Stimulated activated memory B cell treated with anti-CD40 and anti-IgM and Interleukin-4, amounts not matched to agents 10 μg/mL and 1 μg/mL and 100 μg/mL, for 72 hours (primary cell): Measurements from ENCODE around the gene MSL1.

Experiments used
- ATAC-seq: fragments of 150-1000 bp; cut with Tn5 transposase; 2 replicates; pipeline ENCODE4 v1.10.0; 2021
- H3K27ac Mint-ChIP-seq: one replicate; pipeline ENCODE4 v1.8.0; 2022; ENCODE audit warnings: mild to moderate bottlenecking, mixed read lengths
- H3K27me3 Mint-ChIP-seq: one replicate; pipeline ENCODE4 v1.8.0; 2022; ENCODE audit warnings: mixed read lengths
- H3K36me3 Mint-ChIP-seq: one replicate; pipeline ENCODE4 v1.8.0; 2022; ENCODE audit warnings: mixed read lengths
- H3K4me1 Mint-ChIP-seq: one replicate; pipeline ENCODE4 v1.8.0; 2022; ENCODE audit warnings: mixed read lengths
- H3K4me3 Mint-ChIP-seq: one replicate; pipeline ENCODE4 v1.8.0; 2022; ENCODE audit warnings: mild to moderate bottlenecking, moderate library complexity, mixed read lengths
- H3K9me3 Mint-ChIP-seq: one replicate; pipeline ENCODE4 v1.8.0; 2022; ENCODE audit warnings: mixed read lengths

The MSL1 gene

GRCh38 chr17:40087903-40088718 lies 33.7 kb upstream of the MSL1 start:
- no peaks in the 10 kb centered on the region for H3K9me3 Mint-ChIP-seq
- H3K27me3 Mint-ChIP-seq: no peaks in the 10 kb centered on the region
- no peak for ATAC-seq
- no peak overlapping the region for H3K4me3 Mint-ChIP-seq
- H3K36me3 Mint-ChIP-seq: peaks cover 40% of the 10 kb centered on the region
- H3K4me1 Mint-ChIP-seq: peaks cover 18% of the 10 kb centered on the region
- peak overlapping the region; percentile 27 for H3K27ac Mint-ChIP-seq

GRCh38 chr17:40089077-40089895 lies 32.5 kb upstream of the MSL1 start:
- Mint-ChIP-seq H3K4me1 (peaks cover 13% of the 10 kb centered on the region), H3K27ac (peak overlapping the region; percentile 27), H3K9me3 (no peaks in the 10 kb centered on the region), H3K36me3 (peaks cover 43% of the 10 kb centered on the region), H3K4me3 (no peak overlapping the region), H3K27me3 (no peaks in the 10 kb centered on the region)
- no peak for ATAC-seq

GRCh38 chr17:40090237-40091119 lies 31.3 kb upstream of the MSL1 start:
- Mint-ChIP-seq H3K4me3 (no peak overlapping the region), H3K36me3 (peaks cover 39% of the 10 kb centered on the region), H3K27ac (no peak overlapping the region), H3K4me1 (peaks cover 20% of the 10 kb centered on the region), H3K9me3 (no peaks in the 10 kb centered on the region), H3K27me3 (no peaks in the 10 kb centered on the region)
- ATAC-seq: no peak

- H3K4me3 Mint-ChIP-seq: no peak overlapping the region
Observed at GRCh38 chr17:40091691-40092397, 29.9 kb upstream of the MSL1 start.

GRCh38 chr17:40092581-40092980 lies 29.2 kb upstream of the MSL1 start:
- Mint-ChIP-seq H3K9me3 (no peaks in the 10 kb centered on the region), H3K4me1 (peaks cover 27% of the 10 kb centered on the region), H3K27me3 (no peaks in the 10 kb centered on the region), H3K4me3 (no peak overlapping the region), H3K36me3 (peaks cover 47% of the 10 kb centered on the region), H3K27ac (no peak overlapping the region)
- ATAC-seq: no peak

More at GRCh38 chr17:40091691-40092397, 29.9 kb upstream of the MSL1 start:
- H3K27me3 Mint-ChIP-seq: no peaks in the 10 kb centered on the region
- no peak for ATAC-seq
- H3K27ac Mint-ChIP-seq: no peak overlapping the region
- peaks cover 51% of the 10 kb centered on the region for H3K36me3 Mint-ChIP-seq
- no peaks in the 10 kb centered on the region for H3K9me3 Mint-ChIP-seq
- peaks cover 25% of the 10 kb centered on the region for H3K4me1 Mint-ChIP-seq

GRCh38 chr17:40093005-40093579 lies 28.7 kb upstream of the MSL1 start:
- no peak for ATAC-seq
- no peak overlapping the region for H3K27ac Mint-ChIP-seq

GRCh38 chr17:40093580-40094201 lies 28.1 kb upstream of the MSL1 start:
- no peak overlapping the region for H3K27ac Mint-ChIP-seq
- no peak for ATAC-seq
- no peak overlapping the region for H3K4me3 Mint-ChIP-seq
- peaks cover 2% of the 10 kb centered on the region for H3K9me3 Mint-ChIP-seq
- no peaks in the 10 kb centered on the region for H3K27me3 Mint-ChIP-seq
- peaks cover 42% of the 10 kb centered on the region for H3K36me3 Mint-ChIP-seq
- H3K4me1 Mint-ChIP-seq: peaks cover 38% of the 10 kb centered on the region

More at GRCh38 chr17:40093005-40093579, 28.7 kb upstream of the MSL1 start:
- H3K4me1 Mint-ChIP-seq: peaks cover 32% of the 10 kb centered on the region
- H3K36me3 Mint-ChIP-seq: peaks cover 47% of the 10 kb centered on the region
- H3K4me3 Mint-ChIP-seq: no peak overlapping the region
- H3K27me3 Mint-ChIP-seq: no peaks in the 10 kb centered on the region
- no peaks in the 10 kb centered on the region for H3K9me3 Mint-ChIP-seq

- Mint-ChIP-seq H3K27ac (peak overlapping the region; percentile 91), H3K27me3 (no peaks in the 10 kb centered on the region), H3K9me3 (peaks cover 3% of the 10 kb centered on the region), H3K4me1 (peaks cover 50% of the 10 kb centered on the region), H3K4me3 (no peak overlapping the region), H3K36me3 (peaks cover 30% of the 10 kb centered on the region)
- no peak for ATAC-seq
Observed at GRCh38 chr17:40094874-40095273, 26.9 kb upstream of the MSL1 start.

- Mint-ChIP-seq H3K9me3 (peaks cover 3% of the 10 kb centered on the region), H3K27me3 (no peaks in the 10 kb centered on the region), H3K27ac (peak overlapping the region; percentile 91), H3K4me1 (peaks cover 56% of the 10 kb centered on the region), H3K36me3 (peaks cover 30% of the 10 kb centered on the region), H3K4me3 (peak overlapping the region; percentile 42)
- no peak for ATAC-seq
Observed at GRCh38 chr17:40095351-40095943, 26.3 kb upstream of the MSL1 start.

- Mint-ChIP-seq H3K4me3 (peak overlapping the region; percentile 66), H3K36me3 (peaks cover 30% of the 10 kb centered on the region), H3K9me3 (peaks cover 3% of the 10 kb centered on the region), H3K4me1 (peaks cover 63% of the 10 kb centered on the region), H3K27ac (peak overlapping the region; percentile 91), H3K27me3 (no peaks in the 10 kb centered on the region)
- peak; percentile 84 for ATAC-seq
Observed at GRCh38 chr17:40095944-40096791, 25.6 kb upstream of the MSL1 start.

GRCh38 chr17:40097087-40097486 lies 24.7 kb upstream of the MSL1 start:
- Mint-ChIP-seq H3K9me3 (peaks cover 3% of the 10 kb centered on the region), H3K27ac (peak overlapping the region; percentile 91), H3K27me3 (no peaks in the 10 kb centered on the region), H3K4me1 (peaks cover 67% of the 10 kb centered on the region), H3K36me3 (peaks cover 30% of the 10 kb centered on the region), H3K4me3 (peak overlapping the region; percentile 39)
- no peak for ATAC-seq

GRCh38 chr17:40097931-40098845 lies 23.6 kb upstream of the MSL1 start:
- Mint-ChIP-seq H3K9me3 (peaks cover 3% of the 10 kb centered on the region), H3K4me3 (peak overlapping the region; percentile 96), H3K27ac (peak overlapping the region; percentile 91), H3K36me3 (peaks cover 30% of the 10 kb centered on the region), H3K4me1 (peaks cover 67% of the 10 kb centered on the region), H3K27me3 (no peaks in the 10 kb centered on the region)
- no peak for ATAC-seq
